HEK293 (cell line): ENCODE data around the gene EFCAB8.

Source experiments
- CTCF ChIP-seq: fragments of 450-650 bp; formaldehyde crosslinking; IDR thresholded peaks from 2 replicates; pipeline ENCODE4 v1.5.1; 2016; ENCODE audit warnings: missing biosample characterization, missing genetic modification characterization
- ELK4 ChIP-seq: IDR thresholded peaks from 2 replicates; pipeline ENCODE4 v1.6.1; 2011; ENCODE audit warnings: mild to moderate bottlenecking, low read depth, low read length, borderline replicate concordance
- KLF1 ChIP-seq: fragments of 450-650 bp; formaldehyde crosslinking; IDR thresholded peaks from 2 replicates; pipeline ENCODE4 v1.5.1; 2016; ENCODE audit warnings: missing biosample characterization, missing genetic modification characterization
- REST ChIP-seq: fragments of 450-650 bp; formaldehyde crosslinking; IDR thresholded peaks from 2 replicates; pipeline ENCODE4 v1.5.1; 2016; ENCODE audit warnings: missing biosample characterization, missing genetic modification characterization
- ZBTB26 ChIP-seq: fragments of 450-650 bp; formaldehyde crosslinking; optimal IDR thresholded peaks from 2 replicates; pipeline ENCODE3; 2016; ENCODE audit warnings: missing biosample characterization, mild to moderate bottlenecking, missing genetic modification characterization
- ZBTB44 ChIP-seq: fragments of 450-650 bp; IDR thresholded peaks from 2 replicates; pipeline ENCODE4 v1.5.1; 2018; ENCODE audit warnings: missing biosample characterization, mild to moderate bottlenecking, missing genetic modification characterization
- ZNF10 ChIP-seq: fragments of 450-650 bp; formaldehyde crosslinking; IDR thresholded peaks from 2 replicates; pipeline ENCODE4 v1.5.1; 2017; ENCODE audit warnings: missing biosample characterization, missing genetic modification characterization
- ZNF148 ChIP-seq: fragments of 450-650 bp; formaldehyde crosslinking; IDR thresholded peaks from 2 replicates; pipeline ENCODE4 v1.5.0; 2017; ENCODE audit warnings: missing biosample characterization, missing genetic modification characterization, borderline replicate concordance
- ZNF239 ChIP-seq: fragments of 450-650 bp; formaldehyde crosslinking; IDR thresholded peaks from 2 replicates; pipeline ENCODE4 v1.5.1; 2016; ENCODE audit warnings: missing biosample characterization, missing genetic modification characterization
- ZNF274 ChIP-seq, 2 experiments: fragments of 200-500 bp in 1 of 2; fragments of 450-650 bp in 1 of 2; sonication (Bioruptor generic) in 1 of 2; formaldehyde crosslinking in 1 of 2; IDR thresholded peaks; 2 replicates each; pipeline versions ENCODE4 v1.5.1 to v1.6.1; 2014 to 2016; ENCODE audit warnings: borderline replicate concordance in 1 of 2, inconsistent platforms in 1 of 2, low read length in 1 of 2, missing biosample characterization in 1 of 2, missing genetic modification characterization in 1 of 2
- ZNF280D ChIP-seq: fragments of 450-650 bp; formaldehyde crosslinking; IDR thresholded peaks from 2 replicates; pipeline ENCODE4 v1.5.1; 2016; ENCODE audit warnings: missing biosample characterization, missing genetic modification characterization
- ZNF518A ChIP-seq: fragments of 450-650 bp; formaldehyde crosslinking; conservative IDR thresholded peaks from 2 replicates; pipeline ENCODE4 v1.5.1; 2016; ENCODE audit warnings: low read depth, missing biosample characterization, missing genetic modification characterization
- ZNF548 ChIP-seq: fragments of 450-650 bp; formaldehyde crosslinking; IDR thresholded peaks from 2 replicates; pipeline ENCODE4 v1.5.1; 2016; ENCODE audit warnings: missing biosample characterization, missing genetic modification characterization
- ZNF830 ChIP-seq: fragments of 450-650 bp; IDR thresholded peaks from 2 replicates; pipeline ENCODE4 v1.5.0; 2018; ENCODE audit warnings: missing biosample characterization, missing genetic modification characterization, low read depth, mild to moderate bottlenecking, moderate library complexity

- no peak for TF ChIP-seq ZNF274 (IDR thresholded peaks at IDR 0.05; ENCODE audit: low read length)
- no peak for TF ChIP-seq ZNF274 (tag by site-specific recombination; IDR thresholded peaks at IDR 0.05; ENCODE audit: borderline replicate concordance)
- TF ChIP-seq ZNF548 (tag by site-specific recombination), result no peak
- TF ChIP-seq ZBTB26, result no peak
- no peak for TF ChIP-seq CTCF
- no peak for TF ChIP-seq ZBTB44 (tag by site-specific recombination)
- no peak for TF ChIP-seq ZNF10 (tag by site-specific recombination)
- TF ChIP-seq ZNF280D, result no peak
- no peak for TF ChIP-seq ZNF239 (tag by site-specific recombination)
- no peak for TF ChIP-seq ZNF518A (tag by site-specific recombination)
- no peak for TF ChIP-seq ELK4
- no peak for TF ChIP-seq KLF1 (tag by site-specific recombination)
- no peak for TF ChIP-seq REST (tag by site-specific recombination)
- no peak for TF ChIP-seq ZNF148 (tag by site-specific recombination)
- no peak for TF ChIP-seq ZNF830 (tag by site-specific recombination)
Observed at GRCh38 chr20:32911355-32911754, 52.6 kb downstream of the EFCAB8 start.
